GM18867 (cell line): ENCODE measurements around the gene ERMP1.
"Not testable (repeated sequence)": the region's sequence is repeated elsewhere in the genome, so short reads cannot be mapped to it uniquely, and the experiment has no call there.

Experiments
- ATAC-seq: cut with Tn5 transposase; IDR thresholded peaks from one replicate; pipeline ENCODE4 v1.9.1; 2021; ENCODE audit warnings: mild to moderate bottlenecking, moderate library complexity; ENCODE audit not compliant: unreplicated experiment

ERMP1 gene

GRCh38 chr9:5820425-5820824 is 12.5 kb downstream of the ERMP1 start:
- no peak for ATAC-seq

- ATAC-seq: no peak
Measured at GRCh38 chr9:5819174-5819573, 13.7 kb downstream of the ERMP1 start.

- no peak for ATAC-seq
Measured at GRCh38 chr9:5818424-5819142, 14.3 kb downstream of the ERMP1 start.

GRCh38 chr9:5817862-5818261 is 15.1 kb downstream of the ERMP1 start:
- ATAC-seq: no peak

- no peak for ATAC-seq
Measured at GRCh38 chr9:5815461-5815860, 17.5 kb downstream of the ERMP1 start.

GRCh38 chr9:5813824-5814223 is 19.1 kb downstream of the ERMP1 start:
- ATAC-seq: no peak

GRCh38 chr9:5811751-5812150 is 21.2 kb downstream of the ERMP1 start:
- ATAC-seq: no peak

- ATAC-seq: no peak
Measured at GRCh38 chr9:5805478-5805877, 27.4 kb downstream of the ERMP1 start.

- no peak for ATAC-seq
Measured at GRCh38 chr9:5801739-5802113, 31.2 kb downstream of the ERMP1 start.

- no peak for ATAC-seq
Measured at GRCh38 chr9:5800969-5801738, 31.8 kb downstream of the ERMP1 start.

- ATAC-seq: not testable (repeated sequence)
Measured at GRCh38 chr9:5800378-5800777, 32.5 kb downstream of the ERMP1 start.

- ATAC-seq: no peak
Measured at GRCh38 chr9:5799314-5799713, 33.6 kb downstream of the ERMP1 start.

GRCh38 chr9:5798581-5798980 is 34.3 kb downstream of the ERMP1 start:
- no peak for ATAC-seq

GRCh38 chr9:5796298-5796697 is 36.6 kb downstream of the ERMP1 start:
- no peak for ATAC-seq

- no peak for ATAC-seq
Measured at GRCh38 chr9:5793812-5794211, 39.1 kb downstream of the ERMP1 start.

- ATAC-seq: no peak
Measured at GRCh38 chr9:5791870-5792269, 41.0 kb downstream of the ERMP1 start.

GRCh38 chr9:5790923-5791322 is 42.0 kb downstream of the ERMP1 start:
- ATAC-seq: no peak

GRCh38 chr9:5789489-5789888 is 43.4 kb downstream of the ERMP1 start:
- ATAC-seq: no peak

- no peak for ATAC-seq
Measured at GRCh38 chr9:5787759-5788302, 45.1 kb downstream of the ERMP1 start.

GRCh38 chr9:5787220-5787619 is 45.7 kb downstream of the ERMP1 start:
- ATAC-seq: no peak

GRCh38 chr9:5786370-5787127 is 46.4 kb downstream of the ERMP1 start:
- no peak for ATAC-seq
